ENCODE data around the gene TGM3. TPM values are rescaled to one million over a fixed set of nuclear protein-coding genes. Genes with fewer than 3 reads are reported as not detected.

The TGM3 gene
- polyA plus RNA-seq, 1 donor (not counting 4 experiments of a cell fraction or from before 2014, with no cell fraction given), result 0.08 TPM

DNA sequence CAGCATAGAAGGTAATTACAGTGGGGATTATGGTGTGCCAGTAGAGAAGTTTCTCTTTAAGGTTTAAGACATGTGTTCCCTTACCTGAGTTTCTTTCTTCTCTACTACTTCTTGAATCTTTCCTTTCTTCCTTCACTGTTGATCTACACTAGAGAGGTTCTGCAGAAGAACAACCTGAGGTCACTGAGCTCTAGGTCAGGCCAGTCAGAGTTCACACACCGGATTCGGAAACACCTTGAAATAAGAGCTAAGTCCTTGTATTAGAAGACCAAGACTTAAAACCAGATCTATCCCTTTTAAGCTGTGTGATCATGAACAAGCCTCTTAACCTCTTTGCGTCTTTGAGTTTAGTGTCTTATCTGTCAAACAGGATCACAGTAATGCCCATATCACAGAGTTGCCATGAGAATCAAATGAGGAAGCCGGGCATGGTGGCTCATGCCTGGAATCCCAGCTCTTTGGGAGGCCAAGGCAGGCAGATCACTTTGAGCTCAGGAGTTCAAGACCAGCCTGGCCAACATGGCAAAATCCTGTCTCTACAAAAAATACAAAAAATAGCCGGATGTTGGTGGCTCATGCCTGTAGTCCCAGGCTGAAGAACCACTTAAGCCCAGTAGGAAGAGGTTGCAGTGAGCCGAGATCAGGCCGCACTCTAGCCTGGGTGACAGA lies 22.0 kb upstream of the TGM3 start:
- Histone ChIP-seq H3K27ac (ENCODE audit: control insufficient read depth, insufficient read depth, low read length) (no peak overlapping the region), H3K79me2 (ENCODE audit: control insufficient read depth, insufficient read depth, low read length) (no peaks in the 10 kb centered on the region), H3K27me3 (ENCODE audit: control insufficient read depth, extremely low read depth, insufficient read depth, low read length) (no peaks in the 10 kb centered on the region), H3K9ac (ENCODE audit: control insufficient read depth, extremely low read depth, insufficient read depth, low read length) (no peak overlapping the region), H4K20me1 (ENCODE audit: control insufficient read depth, extremely low read depth, insufficient read depth, low read length) (no peaks in the 10 kb centered on the region), H3K9me1 (ENCODE audit: control insufficient read depth, extremely low read depth, insufficient read depth, low read length) (no peaks in the 10 kb centered on the region), H3K4me1 (ENCODE audit: control insufficient read depth, extremely low read depth, insufficient read depth, low read length) (no peaks in the 10 kb centered on the region), H3K4me2 (ENCODE audit: control insufficient read depth, extremely low read depth, insufficient read depth, low read depth, low read length) (no peak overlapping the region), H3K9me3 (ENCODE audit: control insufficient read depth, low read depth, low read length) (no peaks in the 10 kb centered on the region), H3K4me3 (ENCODE audit: control insufficient read depth in 2 of 3, extremely low read depth in 1 of 3, insufficient read depth in 2 of 3, low read depth in 1 of 3, low read length in 3 of 3) (no peak overlapping the region), H3K36me3 (ENCODE audit: control insufficient read depth in 2 of 2, extremely low read depth in 1 of 2, insufficient read depth in 2 of 2, low read length in 2 of 2) (no peaks in the 10 kb centered on the region), H2AFZ (ENCODE audit: control insufficient read depth, low read length) (no peak overlapping the region)
- TF ChIP-seq EZH2 (IDR thresholded peaks at IDR 0.05; ENCODE audit: low read length), result no peak
- TF ChIP-seq, protein P1, sequence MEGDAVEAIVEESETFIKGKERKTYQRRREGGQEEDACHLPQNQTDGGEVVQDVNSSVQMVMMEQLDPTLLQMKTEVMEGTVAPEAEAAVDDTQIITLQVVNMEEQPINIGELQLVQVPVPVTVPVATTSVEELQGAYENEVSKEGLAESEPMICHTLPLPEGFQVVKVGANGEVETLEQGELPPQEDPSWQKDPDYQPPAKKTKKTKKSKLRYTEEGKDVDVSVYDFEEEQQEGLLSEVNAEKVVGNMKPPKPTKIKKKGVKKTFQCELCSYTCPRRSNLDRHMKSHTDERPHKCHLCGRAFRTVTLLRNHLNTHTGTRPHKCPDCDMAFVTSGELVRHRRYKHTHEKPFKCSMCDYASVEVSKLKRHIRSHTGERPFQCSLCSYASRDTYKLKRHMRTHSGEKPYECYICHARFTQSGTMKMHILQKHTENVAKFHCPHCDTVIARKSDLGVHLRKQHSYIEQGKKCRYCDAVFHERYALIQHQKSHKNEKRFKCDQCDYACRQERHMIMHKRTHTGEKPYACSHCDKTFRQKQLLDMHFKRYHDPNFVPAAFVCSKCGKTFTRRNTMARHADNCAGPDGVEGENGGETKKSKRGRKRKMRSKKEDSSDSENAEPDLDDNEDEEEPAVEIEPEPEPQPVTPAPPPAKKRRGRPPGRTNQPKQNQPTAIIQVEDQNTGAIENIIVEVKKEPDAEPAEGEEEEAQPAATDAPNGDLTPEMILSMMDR (optimal IDR thresholded peaks at IDR 0.05 in 1 of 3, IDR thresholded peaks at IDR 0.05 in 1 of 3, conservative IDR thresholded peaks at IDR 0.05 in 1 of 3; ENCODE audit: extremely low read depth in 1 of 3, insufficient read depth in 2 of 3, low read length in 3 of 3), result no peak
- DNase-seq (ENCODE audit: low read depth, low spot score) (no peak), FAIRE-seq (no peak)
- dilution Hi-C loops (cut with MboI; ENCODE audit: extremely low pct_ligation_motif_present, low sequenced_read_pairs), result no loop called here

DNA sequence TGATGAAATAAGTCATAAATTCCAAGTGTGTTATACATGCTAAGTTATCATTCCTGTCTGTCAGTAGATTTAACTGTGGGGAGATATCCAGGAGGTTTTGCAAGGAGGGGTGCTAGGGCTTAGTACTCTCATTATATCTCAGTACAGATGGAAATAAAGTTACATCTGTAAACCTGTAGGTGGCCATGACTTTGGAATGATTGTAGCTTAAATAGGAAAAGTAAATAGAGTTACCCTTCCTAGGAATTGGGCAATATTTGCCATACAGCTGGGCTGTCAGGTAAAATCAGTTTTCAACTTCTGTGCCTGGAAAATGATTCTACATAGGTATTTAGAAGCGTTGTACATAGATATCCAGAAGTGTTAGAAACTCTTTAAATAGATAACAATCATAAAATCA lies 19.8 kb upstream of the TGM3 start:
- Histone ChIP-seq H3K9me3 (ENCODE audit: control insufficient read depth, low read depth, low read length) (no peaks in the 10 kb centered on the region), H3K36me3 (ENCODE audit: control insufficient read depth in 2 of 2, extremely low read depth in 1 of 2, insufficient read depth in 2 of 2, low read length in 2 of 2) (no peaks in the 10 kb centered on the region), H3K79me2 (ENCODE audit: control insufficient read depth, insufficient read depth, low read length) (no peaks in the 10 kb centered on the region), H3K27me3 (ENCODE audit: control insufficient read depth, extremely low read depth, insufficient read depth, low read length) (no peaks in the 10 kb centered on the region), H2AFZ (ENCODE audit: control insufficient read depth, low read length) (no peak overlapping the region), H3K9ac (ENCODE audit: control insufficient read depth, extremely low read depth, insufficient read depth, low read length) (no peak overlapping the region), H3K9me1 (ENCODE audit: control insufficient read depth, extremely low read depth, insufficient read depth, low read length) (no peaks in the 10 kb centered on the region), H3K4me1 (ENCODE audit: control insufficient read depth, extremely low read depth, insufficient read depth, low read length) (no peaks in the 10 kb centered on the region), H3K27ac (ENCODE audit: control insufficient read depth, insufficient read depth, low read length) (no peak overlapping the region), H3K4me2 (ENCODE audit: control insufficient read depth, extremely low read depth, insufficient read depth, low read depth, low read length) (no peak overlapping the region), H3K4me3 (ENCODE audit: control insufficient read depth in 2 of 3, extremely low read depth in 1 of 3, insufficient read depth in 2 of 3, low read depth in 1 of 3, low read length in 3 of 3) (no peak overlapping the region), H4K20me1 (ENCODE audit: control insufficient read depth, extremely low read depth, insufficient read depth, low read length) (no peaks in the 10 kb centered on the region)
- no peak for FAIRE-seq
- no peak for TF ChIP-seq EZH2 (IDR thresholded peaks at IDR 0.05; ENCODE audit: low read length)
- TF ChIP-seq, protein P1 (optimal IDR thresholded peaks at IDR 0.05 in 1 of 3, IDR thresholded peaks at IDR 0.05 in 1 of 3, conservative IDR thresholded peaks at IDR 0.05 in 1 of 3; ENCODE audit: extremely low read depth in 1 of 3, insufficient read depth in 2 of 3, low read length in 3 of 3), result no peak
- dilution Hi-C loops (cut with MboI; ENCODE audit: extremely low pct_ligation_motif_present, low sequenced_read_pairs), result no loop called here
- DNase-seq (ENCODE audit: low read depth, low spot score), result no peak
